K562 (cell line): ENCODE data around the gene TRIM27. TPM values are rescaled to one million over a fixed set of nuclear protein-coding genes. Genes with fewer than 3 reads are reported as not detected.

Experiments
- ATF7 ChIP-seq: fragments of 450-650 bp; IDR thresholded peaks from 2 replicates; pipeline ENCODE4 v1.7.1; 2014; ENCODE audit warnings: mild to moderate bottlenecking, moderate library complexity
- HCFC1 ChIP-seq: IDR thresholded peaks from 2 replicates; pipeline ENCODE4 v1.6.1; 2012; ENCODE audit warnings: low read depth, low read length, improper control_type of control experiment
- MAFF ChIP-seq: IDR thresholded peaks from 2 replicates; pipeline ENCODE4 v1.6.1; 2012; ENCODE audit warnings: low read length, improper control_type of control experiment
- MEIS2 ChIP-seq: fragments of 450-650 bp; IDR thresholded peaks from 2 replicates; pipeline ENCODE4 v1.6.1; 2014; ENCODE audit warnings: mild to moderate bottlenecking; ENCODE audit not compliant: partially characterized antibody
- PCBP2 ChIP-seq: fragments of 200-400 bp; formaldehyde crosslinking; IDR thresholded peaks from 2 replicates; pipeline ENCODE4 v1.6.1; 2018; ENCODE audit warnings: low read length, low read depth, mild to moderate bottlenecking, moderate library complexity; ENCODE audit not compliant: poor library complexity, severe bottlenecking
- SMARCA4 ChIP-seq: fragments of 450-650 bp; IDR thresholded peaks from 2 replicates; pipeline ENCODE4 v1.6.1; 2016
- ZNF41 ChIP-seq: fragments of 250-450 bp; sonication (Bioruptor Pico); conservative IDR thresholded peaks from 2 replicates; pipeline ENCODE4 v1.4.0; 2020; ENCODE audit warnings: mild to moderate bottlenecking
- ZNF589 ChIP-seq: fragments of 200-800 bp; sonication (Bioruptor generic); IDR thresholded peaks from 2 replicates; pipeline ENCODE4 v1.6.1; 2016; ENCODE audit warnings: low read depth, missing genetic modification characterization, missing compliant biosample characterization
- polyA plus RNA-seq, 8 experiments: library from polyadenylated mRNA; depleted of rRNA in 4 of 8; stranded (reverse) in 5 of 8; unstranded in 3 of 8; fragments of >200 nt; fragmentation: Nextera tagmentation in 2 of 8; fragmentation: Illumina TruSeq in 1 of 8; extraction: Ambion mirVana in 2 of 8; extraction: Trizol in 1 of 8; gene quantifications; 2 replicates each; pipeline versions ENCODE4 v1.2.1 to v1.2.3, GENCODE V29; 2011 to 2014; ENCODE audit warnings: inconsistent platforms in 1 of 8, missing spikeins in 1 of 8
- total RNA-seq, 7 experiments: library from RNA; depleted of rRNA in 6 of 7; stranded (reverse); fragments of >200 nt in 6 of 7; fragmentation: Illumina TruSeq in 2 of 7; extraction: Trizol in 2 of 7; gene quantifications; 2 replicates each; pipeline versions ENCODE4 v1.2.1 to v1.2.3, GENCODE V29; 2011 to 2021; ENCODE audit warnings: low replicate concordance in 1 of 7
- TF ChIP-seq, protein P1 (sequence below), 2 experiments: fragments of 250-450 bp in 1 of 2; fragments of 450-650 bp in 1 of 2; sonication (Bioruptor Pico) in 1 of 2; IDR thresholded peaks; 2 replicates each; pipeline versions ENCODE4 v1.6.1 to v1.8.0; 2016 to 2021; ENCODE audit warnings: mild to moderate bottlenecking in 2 of 2, moderate library complexity in 2 of 2, missing compliant biosample characterization in 1 of 2, missing genetic modification characterization in 1 of 2
- TF ChIP-seq, protein P2 (sequence below): fragments of 450-650 bp; IDR thresholded peaks from 2 replicates; pipeline ENCODE4 v1.6.1; 2018; ENCODE audit not compliant: partially characterized antibody
- TF ChIP-seq, protein P3 (sequence below), 2 experiments: fragments of 450-650 bp in 1 of 2; sonication (generic) in 1 of 2; formaldehyde crosslinking in 1 of 2; IDR thresholded peaks in 1 of 2; conservative IDR thresholded peaks in 1 of 2; 2 replicates each; pipeline versions ENCODE4 v1.6.1 to v1.8.1; 2016 to 2023; ENCODE audit warnings: mild to moderate bottlenecking in 2 of 2, moderate library complexity in 2 of 2, inconsistent platforms in 1 of 2, missing genetic modification reagents in 1 of 2
- TF ChIP-seq, protein P4 (sequence below): fragments of 200-800 bp; sonication (Bioruptor generic); IDR thresholded peaks from 2 replicates; pipeline ENCODE4 v1.6.1; 2016; ENCODE audit warnings: missing genetic modification characterization, missing compliant biosample characterization
- TF ChIP-seq, protein P5 (sequence below): sonication (generic); formaldehyde crosslinking; IDR thresholded peaks from 2 replicates; pipeline ENCODE4 v1.8.1; 2023; ENCODE audit warnings: mild to moderate bottlenecking, missing genetic modification reagents

TRIM27 gene
- total and polyA plus RNA-seq, 9 of the 15 experiments (the other 6 are each of a cell fraction or from before 2014, with no cell fraction given), result 37.7 to 235 (median 122) TPM

DNA sequence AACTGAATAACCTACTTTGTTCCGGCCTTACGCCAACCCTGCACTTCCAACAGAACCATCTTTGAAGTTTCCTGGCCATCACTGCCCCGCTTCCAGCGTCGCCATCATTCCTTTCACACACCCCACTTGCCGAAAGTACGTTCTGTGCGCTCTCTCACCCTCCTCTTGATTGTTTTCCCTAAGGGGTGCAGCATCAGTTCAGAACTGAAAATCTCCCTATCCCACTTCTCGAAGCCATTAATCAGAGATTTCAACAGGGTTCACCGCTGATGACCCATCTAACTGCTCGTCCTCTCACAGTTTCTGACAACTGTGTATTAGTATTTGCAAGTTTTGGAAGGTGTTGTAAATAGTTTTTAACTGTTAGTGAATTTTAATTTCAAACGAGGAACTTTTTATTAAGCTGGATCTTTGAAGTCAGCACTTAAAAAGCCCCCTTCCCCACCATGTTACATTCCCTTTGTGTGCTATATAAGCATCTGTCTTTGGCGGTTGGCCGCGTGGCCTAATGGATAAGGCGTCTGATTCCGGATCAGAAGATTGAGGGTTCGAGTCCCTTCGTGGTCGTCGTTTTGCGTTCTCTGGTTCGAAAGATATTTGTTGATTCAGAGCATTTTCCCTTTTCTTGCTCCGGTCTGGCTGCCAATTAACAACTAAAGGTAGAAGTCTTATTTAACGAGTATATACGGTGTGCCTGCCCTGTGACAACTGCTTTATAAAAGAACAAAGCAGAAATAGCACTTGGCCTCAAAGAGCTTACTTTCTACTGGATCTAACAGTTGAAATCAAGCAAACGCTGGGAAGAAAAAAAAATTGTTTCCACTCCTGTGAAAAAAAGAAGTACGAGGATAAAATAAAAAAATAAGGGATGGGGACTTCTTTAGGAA lies 42.6 kb downstream of the TRIM27 start (continued):
- no peak for TF ChIP-seq PCBP2
- TF ChIP-seq, protein P1, sequence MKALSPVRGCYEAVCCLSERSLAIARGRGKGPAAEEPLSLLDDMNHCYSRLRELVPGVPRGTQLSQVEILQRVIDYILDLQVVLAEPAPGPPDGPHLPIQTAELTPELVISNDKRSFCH (CRISPR knock-in tag; IDR thresholded peaks at IDR 0.05), result no peak
- TF ChIP-seq, protein P1 (tag; IDR thresholded peaks at IDR 0.05), result peak; percentile 80
- TF ChIP-seq MEIS2, result peak; percentile 85
- TF ChIP-seq, protein P2, sequence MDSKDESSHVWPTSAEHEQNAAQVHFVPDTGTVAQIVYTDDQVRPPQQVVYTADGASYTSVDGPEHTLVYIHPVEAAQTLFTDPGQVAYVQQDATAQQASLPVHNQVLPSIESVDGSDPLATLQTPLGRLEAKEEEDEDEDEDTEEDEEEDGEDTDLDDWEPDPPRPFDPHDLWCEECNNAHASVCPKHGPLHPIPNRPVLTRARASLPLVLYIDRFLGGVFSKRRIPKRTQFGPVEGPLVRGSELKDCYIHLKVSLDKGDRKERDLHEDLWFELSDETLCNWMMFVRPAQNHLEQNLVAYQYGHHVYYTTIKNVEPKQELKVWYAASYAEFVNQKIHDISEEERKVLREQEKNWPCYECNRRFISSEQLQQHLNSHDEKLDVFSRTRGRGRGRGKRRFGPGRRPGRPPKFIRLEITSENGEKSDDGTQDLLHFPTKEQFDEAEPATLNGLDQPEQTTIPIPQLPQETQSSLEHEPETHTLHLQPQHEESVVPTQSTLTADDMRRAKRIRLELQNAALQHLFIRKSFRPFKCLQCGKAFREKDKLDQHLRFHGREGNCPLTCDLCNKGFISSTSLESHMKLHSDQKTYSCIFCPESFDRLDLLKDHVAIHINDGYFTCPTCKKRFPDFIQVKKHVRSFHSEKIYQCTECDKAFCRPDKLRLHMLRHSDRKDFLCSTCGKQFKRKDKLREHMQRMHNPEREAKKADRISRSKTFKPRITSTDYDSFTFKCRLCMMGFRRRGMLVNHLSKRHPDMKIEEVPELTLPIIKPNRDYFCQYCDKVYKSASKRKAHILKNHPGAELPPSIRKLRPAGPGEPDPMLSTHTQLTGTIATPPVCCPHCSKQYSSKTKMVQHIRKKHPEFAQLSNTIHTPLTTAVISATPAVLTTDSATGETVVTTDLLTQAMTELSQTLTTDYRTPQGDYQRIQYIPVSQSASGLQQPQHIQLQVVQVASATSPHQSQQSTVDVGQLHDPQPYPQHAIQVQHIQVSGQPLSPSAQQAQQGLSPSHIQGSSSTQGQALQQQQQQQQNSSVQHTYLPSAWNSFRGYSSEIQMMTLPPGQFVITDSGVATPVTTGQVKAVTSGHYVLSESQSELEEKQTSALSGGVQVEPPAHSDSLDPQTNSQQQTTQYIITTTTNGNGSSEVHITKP, result peak; percentile 81
- peak; percentile 39 for TF ChIP-seq SMARCA4
- TF ChIP-seq MAFF, result peak; percentile 54; the same call in 1 of the 2 replicates
- TF ChIP-seq ZNF589 (CRISPR knock-in tag), result no peak
- peak; percentile 44 for TF ChIP-seq HCFC1
- peak; percentile 81 for TF ChIP-seq ATF7
- TF ChIP-seq, protein P3, sequence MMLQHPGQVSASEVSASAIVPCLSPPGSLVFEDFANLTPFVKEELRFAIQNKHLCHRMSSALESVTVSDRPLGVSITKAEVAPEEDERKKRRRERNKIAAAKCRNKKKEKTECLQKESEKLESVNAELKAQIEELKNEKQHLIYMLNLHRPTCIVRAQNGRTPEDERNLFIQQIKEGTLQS (IDR thresholded peaks at IDR 0.05), result 0 out of 2 replicates have a peak, but pooled peaks have one; percentile 16
- TF ChIP-seq, protein P3 (CRISPR knock-in tag; conservative IDR thresholded peaks at IDR 0.05), result peak; percentile 73; the same call in 1 of the 2 replicates
- TF ChIP-seq, protein P4, sequence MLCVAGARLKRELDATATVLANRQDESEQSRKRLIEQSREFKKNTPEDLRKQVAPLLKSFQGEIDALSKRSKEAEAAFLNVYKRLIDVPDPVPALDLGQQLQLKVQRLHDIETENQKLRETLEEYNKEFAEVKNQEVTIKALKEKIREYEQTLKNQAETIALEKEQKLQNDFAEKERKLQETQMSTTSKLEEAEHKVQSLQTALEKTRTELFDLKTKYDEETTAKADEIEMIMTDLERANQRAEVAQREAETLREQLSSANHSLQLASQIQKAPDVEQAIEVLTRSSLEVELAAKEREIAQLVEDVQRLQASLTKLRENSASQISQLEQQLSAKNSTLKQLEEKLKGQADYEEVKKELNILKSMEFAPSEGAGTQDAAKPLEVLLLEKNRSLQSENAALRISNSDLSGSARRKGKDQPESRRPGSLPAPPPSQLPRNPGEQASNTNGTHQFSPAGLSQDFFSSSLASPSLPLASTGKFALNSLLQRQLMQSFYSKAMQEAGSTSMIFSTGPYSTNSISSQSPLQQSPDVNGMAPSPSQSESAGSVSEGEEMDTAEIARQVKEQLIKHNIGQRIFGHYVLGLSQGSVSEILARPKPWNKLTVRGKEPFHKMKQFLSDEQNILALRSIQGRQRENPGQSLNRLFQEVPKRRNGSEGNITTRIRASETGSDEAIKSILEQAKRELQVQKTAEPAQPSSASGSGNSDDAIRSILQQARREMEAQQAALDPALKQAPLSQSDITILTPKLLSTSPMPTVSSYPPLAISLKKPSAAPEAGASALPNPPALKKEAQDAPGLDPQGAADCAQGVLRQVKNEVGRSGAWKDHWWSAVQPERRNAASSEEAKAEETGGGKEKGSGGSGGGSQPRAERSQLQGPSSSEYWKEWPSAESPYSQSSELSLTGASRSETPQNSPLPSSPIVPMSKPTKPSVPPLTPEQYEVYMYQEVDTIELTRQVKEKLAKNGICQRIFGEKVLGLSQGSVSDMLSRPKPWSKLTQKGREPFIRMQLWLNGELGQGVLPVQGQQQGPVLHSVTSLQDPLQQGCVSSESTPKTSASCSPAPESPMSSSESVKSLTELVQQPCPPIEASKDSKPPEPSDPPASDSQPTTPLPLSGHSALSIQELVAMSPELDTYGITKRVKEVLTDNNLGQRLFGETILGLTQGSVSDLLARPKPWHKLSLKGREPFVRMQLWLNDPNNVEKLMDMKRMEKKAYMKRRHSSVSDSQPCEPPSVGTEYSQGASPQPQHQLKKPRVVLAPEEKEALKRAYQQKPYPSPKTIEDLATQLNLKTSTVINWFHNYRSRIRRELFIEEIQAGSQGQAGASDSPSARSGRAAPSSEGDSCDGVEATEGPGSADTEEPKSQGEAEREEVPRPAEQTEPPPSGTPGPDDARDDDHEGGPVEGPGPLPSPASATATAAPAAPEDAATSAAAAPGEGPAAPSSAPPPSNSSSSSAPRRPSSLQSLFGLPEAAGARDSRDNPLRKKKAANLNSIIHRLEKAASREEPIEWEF, result no peak
- TF ChIP-seq, protein P5, sequence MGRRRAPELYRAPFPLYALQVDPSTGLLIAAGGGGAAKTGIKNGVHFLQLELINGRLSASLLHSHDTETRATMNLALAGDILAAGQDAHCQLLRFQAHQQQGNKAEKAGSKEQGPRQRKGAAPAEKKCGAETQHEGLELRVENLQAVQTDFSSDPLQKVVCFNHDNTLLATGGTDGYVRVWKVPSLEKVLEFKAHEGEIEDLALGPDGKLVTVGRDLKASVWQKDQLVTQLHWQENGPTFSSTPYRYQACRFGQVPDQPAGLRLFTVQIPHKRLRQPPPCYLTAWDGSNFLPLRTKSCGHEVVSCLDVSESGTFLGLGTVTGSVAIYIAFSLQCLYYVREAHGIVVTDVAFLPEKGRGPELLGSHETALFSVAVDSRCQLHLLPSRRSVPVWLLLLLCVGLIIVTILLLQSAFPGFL, result no peak
- no peak for TF ChIP-seq ZNF41
